Memory B cell (primary cell): ENCODE data around the gene SLC25A31.

ENCODE experiments used
- ATAC-seq: fragments of 150-1000 bp; cut with Tn5 transposase; 2 replicates; pipeline ENCODE4 v1.10.0; 2021; ENCODE audit warnings: low read depth, mild to moderate bottlenecking, moderate library complexity
- DNase-seq, 2 donors: peaks; one replicate each; pipeline ENCODE4 v3.0.0; 2022; ENCODE audit warnings: low spot score in 2 of 2
- H3K27ac Mint-ChIP-seq: one replicate; pipeline ENCODE4 v1.8.0; 2022; ENCODE audit warnings: mild to moderate bottlenecking, moderate library complexity, mixed read lengths
- H3K27me3 Mint-ChIP-seq: one replicate; pipeline ENCODE4 v1.8.0; 2022; ENCODE audit warnings: mixed read lengths
- H3K36me3 Mint-ChIP-seq: one replicate; pipeline ENCODE4 v1.8.0; 2022; ENCODE audit warnings: mild to moderate bottlenecking, mixed read lengths
- H3K4me1 Mint-ChIP-seq: one replicate; pipeline ENCODE4 v1.8.0; 2022; ENCODE audit warnings: mixed read lengths
- H3K4me3 Mint-ChIP-seq: one replicate; pipeline ENCODE4 v1.8.0; 2022; ENCODE audit warnings: mild to moderate bottlenecking, moderate library complexity, mixed read lengths
- H3K9me3 Mint-ChIP-seq: one replicate; pipeline ENCODE4 v1.8.0; 2022; ENCODE audit warnings: mixed read lengths

The SLC25A31 gene

GRCh38 chr4:127783026-127783769 is 53.0 kb downstream of the SLC25A31 start:
- H3K9me3 Mint-ChIP-seq = no peaks in the 10 kb centered on the region
- H3K27me3 Mint-ChIP-seq = peaks cover 15% of the 10 kb centered on the region
- H3K27ac Mint-ChIP-seq = peak overlapping the region; percentile 52
- peaks cover 2% of the 10 kb centered on the region for H3K36me3 Mint-ChIP-seq
- ATAC-seq (peak; percentile 29), DNase-seq (no peak)
- H3K4me3 Mint-ChIP-seq = peak overlapping the region; percentile 92
- peaks cover 10% of the 10 kb centered on the region for H3K4me1 Mint-ChIP-seq

GRCh38 chr4:127783955-127784770 is 54.0 kb downstream of the SLC25A31 start:
- H3K9me3 Mint-ChIP-seq = no peaks in the 10 kb centered on the region
- H3K36me3 Mint-ChIP-seq = peaks cover 2% of the 10 kb centered on the region
- no peak for DNase-seq
- H3K27me3 Mint-ChIP-seq = peaks cover 16% of the 10 kb centered on the region
- no peak for ATAC-seq
- H3K27ac Mint-ChIP-seq = no peak overlapping the region
- H3K4me3 Mint-ChIP-seq = no peak overlapping the region
- H3K4me1 Mint-ChIP-seq = peaks cover 10% of the 10 kb centered on the region

GRCh38 chr4:127788517-127788916 is 58.3 kb downstream of the SLC25A31 start:
- H3K4me1 Mint-ChIP-seq = no peaks in the 10 kb centered on the region
- peak; percentile 37 for ATAC-seq

GRCh38 chr4:127791391-127791790 is 61.2 kb downstream of the SLC25A31 start:
- Mint-ChIP-seq H3K27me3 (peaks cover 12% of the 10 kb centered on the region), H3K36me3 (no peaks in the 10 kb centered on the region), H3K27ac (no peak overlapping the region), H3K9me3 (no peaks in the 10 kb centered on the region), H3K4me1 (no peaks in the 10 kb centered on the region), H3K4me3 (no peak overlapping the region)
- DNase-seq (no peak), ATAC-seq (no peak)

More at GRCh38 chr4:127788517-127788916, 58.3 kb downstream of the SLC25A31 start:
- peaks cover 10% of the 10 kb centered on the region for H3K27me3 Mint-ChIP-seq
- no peaks in the 10 kb centered on the region for H3K36me3 Mint-ChIP-seq
- no peak for DNase-seq
- H3K9me3 Mint-ChIP-seq = no peaks in the 10 kb centered on the region
- no peak overlapping the region for H3K27ac Mint-ChIP-seq
- H3K4me3 Mint-ChIP-seq = no peak overlapping the region

GRCh38 chr4:127793528-127793927 is 63.3 kb downstream of the SLC25A31 start:
- no peaks in the 10 kb centered on the region for H3K36me3 Mint-ChIP-seq
- ATAC-seq = no peak
- H3K27me3 Mint-ChIP-seq = peaks cover 13% of the 10 kb centered on the region

GRCh38 chr4:127799711-127800110 is 69.5 kb downstream of the SLC25A31 start:
- peaks cover 2% of the 10 kb centered on the region for H3K9me3 Mint-ChIP-seq

More at GRCh38 chr4:127793528-127793927, 63.3 kb downstream of the SLC25A31 start:
- DNase-seq = no peak
- no peak overlapping the region for H3K4me3 Mint-ChIP-seq
- no peaks in the 10 kb centered on the region for H3K4me1 Mint-ChIP-seq
- no peak overlapping the region for H3K27ac Mint-ChIP-seq
- H3K9me3 Mint-ChIP-seq = peaks cover 2% of the 10 kb centered on the region

GRCh38 chr4:127809173-127809800 is 79.1 kb downstream of the SLC25A31 start:
- no peak overlapping the region for H3K4me3 Mint-ChIP-seq
- DNase-seq (no peak), ATAC-seq (no peak)
- no peaks in the 10 kb centered on the region for H3K36me3 Mint-ChIP-seq
- no peaks in the 10 kb centered on the region for H3K4me1 Mint-ChIP-seq
- no peak overlapping the region for H3K27ac Mint-ChIP-seq
- no peaks in the 10 kb centered on the region for H3K27me3 Mint-ChIP-seq
- H3K9me3 Mint-ChIP-seq = no peaks in the 10 kb centered on the region

More at GRCh38 chr4:127799711-127800110, 69.5 kb downstream of the SLC25A31 start:
- no peak for ATAC-seq
- no peaks in the 10 kb centered on the region for H3K4me1 Mint-ChIP-seq
- no peak overlapping the region for H3K4me3 Mint-ChIP-seq
- H3K36me3 Mint-ChIP-seq = no peaks in the 10 kb centered on the region
- no peak overlapping the region for H3K27ac Mint-ChIP-seq
- DNase-seq = no peak
- H3K27me3 Mint-ChIP-seq = peaks cover 5% of the 10 kb centered on the region

GRCh38 chr4:127810551-127810950 is 80.4 kb downstream of the SLC25A31 start:
- Mint-ChIP-seq H3K4me1 (no peaks in the 10 kb centered on the region), H3K9me3 (no peaks in the 10 kb centered on the region), H3K27me3 (peaks cover under 1% of the 10 kb centered on the region), H3K36me3 (no peaks in the 10 kb centered on the region), H3K27ac (no peak overlapping the region), H3K4me3 (no peak overlapping the region)
- DNase-seq (no peak), ATAC-seq (no peak)

- ATAC-seq (no peak), DNase-seq (no peak)
Measured at GRCh38 chr4:127822430-127822829, 92.2 kb downstream of the SLC25A31 start.

More at GRCh38 chr4:127822430-127822829, 92.2 kb downstream of the SLC25A31 start:
- Mint-ChIP-seq H3K36me3 (no peaks in the 10 kb centered on the region), H3K27ac (no peak overlapping the region), H3K4me3 (no peak overlapping the region), H3K27me3 (no peaks in the 10 kb centered on the region), H3K9me3 (no peaks in the 10 kb centered on the region), H3K4me1 (no peaks in the 10 kb centered on the region)
